Measurements from ENCODE around the gene KXD1. TPM values are rescaled to one million over a fixed set of nuclear protein-coding genes. Genes with fewer than 3 reads are reported as not detected.
A peak's percentile ranks its signal among the peaks of the same experiment; 100 is the strongest.

The KXD1 gene
- total RNA-seq, 1 experiment from 2014 or later, result 120 TPM

DNA sequence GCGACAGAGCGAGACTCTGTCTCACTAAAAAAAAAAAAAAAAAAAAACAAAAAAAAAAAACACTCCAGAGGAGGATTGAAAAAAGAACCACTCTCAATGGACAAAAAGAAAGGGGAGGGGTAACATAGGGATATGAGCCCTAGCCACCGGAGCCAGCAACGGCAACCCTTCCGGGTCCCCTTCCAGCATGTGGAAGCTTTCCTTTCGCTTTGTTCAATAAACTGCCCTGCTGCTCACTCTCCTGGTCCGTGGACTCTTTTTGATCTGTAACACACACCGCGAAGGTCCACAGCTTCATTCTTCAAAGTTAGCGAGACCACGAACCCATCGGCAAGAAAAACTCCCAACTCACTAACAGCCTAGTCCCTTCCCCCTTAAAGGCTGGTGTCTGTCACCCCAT, 29.9 kb downstream of the KXD1 start:
- TF ChIP-seq, protein P1, sequence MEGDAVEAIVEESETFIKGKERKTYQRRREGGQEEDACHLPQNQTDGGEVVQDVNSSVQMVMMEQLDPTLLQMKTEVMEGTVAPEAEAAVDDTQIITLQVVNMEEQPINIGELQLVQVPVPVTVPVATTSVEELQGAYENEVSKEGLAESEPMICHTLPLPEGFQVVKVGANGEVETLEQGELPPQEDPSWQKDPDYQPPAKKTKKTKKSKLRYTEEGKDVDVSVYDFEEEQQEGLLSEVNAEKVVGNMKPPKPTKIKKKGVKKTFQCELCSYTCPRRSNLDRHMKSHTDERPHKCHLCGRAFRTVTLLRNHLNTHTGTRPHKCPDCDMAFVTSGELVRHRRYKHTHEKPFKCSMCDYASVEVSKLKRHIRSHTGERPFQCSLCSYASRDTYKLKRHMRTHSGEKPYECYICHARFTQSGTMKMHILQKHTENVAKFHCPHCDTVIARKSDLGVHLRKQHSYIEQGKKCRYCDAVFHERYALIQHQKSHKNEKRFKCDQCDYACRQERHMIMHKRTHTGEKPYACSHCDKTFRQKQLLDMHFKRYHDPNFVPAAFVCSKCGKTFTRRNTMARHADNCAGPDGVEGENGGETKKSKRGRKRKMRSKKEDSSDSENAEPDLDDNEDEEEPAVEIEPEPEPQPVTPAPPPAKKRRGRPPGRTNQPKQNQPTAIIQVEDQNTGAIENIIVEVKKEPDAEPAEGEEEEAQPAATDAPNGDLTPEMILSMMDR (IDR thresholded peaks at IDR 0.05; ENCODE audit: unreplicated experiment), result no peak
- ChIA-PET POLR2A (interaction anchor here (1.2 to 3.6 kb wide), 6 partner anchors 9 to 91 kb away, joined by 3 to 87 read pairs (median 17); partner anchors contain the start of genes ELL, KXD1 and UBA52), CTCF (interaction anchor here (0.6 to 3.5 kb wide), 19 partner anchors 11 to 333 kb away, joined by 3 to 27 read pairs (median 4); partner anchors contain the start of genes ELL and UBA52)
- H3K27ac Mint-ChIP-seq (ENCODE audit: low read depth, unreplicated experiment), result no peak overlapping the region
- no peaks in the 10 kb centered on the region for H3K9me3 Mint-ChIP-seq (ENCODE audit: unreplicated experiment)
- no peak overlapping the region for H3K4me3 Mint-ChIP-seq (ENCODE audit: unreplicated experiment)
- H3K27me3 Mint-ChIP-seq (ENCODE audit: insufficient read depth, unreplicated experiment), result no peaks in the 10 kb centered on the region
- intact Hi-C loops (cut with micrococcal nuclease), result loop anchor here (5.0 kb wide), 2 partner anchors 90 to 125 kb away; no protein-coding TSS in a partner anchor
- H3K36me3 Mint-ChIP-seq (ENCODE audit: insufficient read depth, unreplicated experiment), result peaks cover 19% of the 10 kb centered on the region
- no TSS peak for BruUV-seq (replicated peaks)
- DNase-seq (ENCODE audit: unreplicated experiment), result no peak
- H3K4me1 Mint-ChIP-seq (ENCODE audit: insufficient read depth, unreplicated experiment), result peaks cover 11% of the 10 kb centered on the region

DNA sequence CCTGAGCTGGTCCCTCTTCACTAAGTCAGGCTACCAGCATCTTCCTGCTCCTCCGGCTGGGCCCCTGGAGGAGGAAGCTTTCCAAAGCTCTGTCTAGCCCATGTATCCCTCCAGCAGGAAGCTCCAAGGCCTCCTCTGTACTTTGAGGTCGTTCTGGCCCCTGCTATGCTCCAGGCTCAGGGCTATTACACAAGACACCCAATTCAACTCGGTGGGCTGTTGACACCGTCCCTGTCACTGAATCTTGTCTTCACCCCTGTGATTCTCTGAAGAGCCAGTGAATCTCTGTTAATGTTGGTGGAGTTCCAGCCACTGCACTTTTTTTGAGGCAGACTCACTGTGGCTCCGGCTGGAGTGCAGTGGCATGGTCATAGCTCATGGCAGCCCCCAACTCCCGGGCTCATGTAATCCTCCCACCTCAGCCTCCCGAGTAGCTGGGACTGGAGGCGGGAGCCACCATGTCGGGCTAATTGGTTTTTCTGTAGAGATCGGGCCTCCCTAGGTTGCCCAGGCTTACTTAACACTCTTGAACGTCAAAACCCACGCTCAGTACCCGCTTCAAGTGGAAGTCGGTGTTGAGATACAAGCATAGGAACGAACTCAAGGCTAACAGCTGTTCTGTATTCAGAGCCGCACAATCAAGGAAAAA, 30.4 kb downstream of the KXD1 start:
- no peaks in the 10 kb centered on the region for H3K9me3 Mint-ChIP-seq (ENCODE audit: unreplicated experiment)
- no peak for DNase-seq (ENCODE audit: unreplicated experiment)
- peak overlapping the region; percentile 46 for H3K27ac Mint-ChIP-seq (ENCODE audit: low read depth, unreplicated experiment)
- H3K4me1 Mint-ChIP-seq (ENCODE audit: insufficient read depth, unreplicated experiment), result peaks cover 11% of the 10 kb centered on the region
- H3K36me3 Mint-ChIP-seq (ENCODE audit: insufficient read depth, unreplicated experiment), result peaks cover 19% of the 10 kb centered on the region
- ChIA-PET POLR2A (interaction anchor here (1.1 to 3.6 kb wide), 9 partner anchors 10 to 259 kb away, joined by 3 to 87 read pairs (median 7); partner anchors contain the start of genes ELL, KXD1, UBA52 and UPF1), CTCF (interaction anchor here (0.6 to 3.5 kb wide), 26 partner anchors 11 to 333 kb away, joined by 3 to 27 read pairs (median 4); partner anchors contain the start of genes ELL, UBA52 and UPF1)
- intact Hi-C loops (cut with micrococcal nuclease), result loop anchor here (1.0 to 5.0 kb wide), 3 partner anchors 66 to 126 kb away; partner anchors contain the start of gene ELL
- no TSS peak for BruUV-seq (replicated peaks)
- no peaks in the 10 kb centered on the region for H3K27me3 Mint-ChIP-seq (ENCODE audit: insufficient read depth, unreplicated experiment)
- H3K4me3 Mint-ChIP-seq (ENCODE audit: unreplicated experiment), result peak overlapping the region; percentile 88
- TF ChIP-seq, protein P1 (IDR thresholded peaks at IDR 0.05; ENCODE audit: unreplicated experiment), result no peak

DNA sequence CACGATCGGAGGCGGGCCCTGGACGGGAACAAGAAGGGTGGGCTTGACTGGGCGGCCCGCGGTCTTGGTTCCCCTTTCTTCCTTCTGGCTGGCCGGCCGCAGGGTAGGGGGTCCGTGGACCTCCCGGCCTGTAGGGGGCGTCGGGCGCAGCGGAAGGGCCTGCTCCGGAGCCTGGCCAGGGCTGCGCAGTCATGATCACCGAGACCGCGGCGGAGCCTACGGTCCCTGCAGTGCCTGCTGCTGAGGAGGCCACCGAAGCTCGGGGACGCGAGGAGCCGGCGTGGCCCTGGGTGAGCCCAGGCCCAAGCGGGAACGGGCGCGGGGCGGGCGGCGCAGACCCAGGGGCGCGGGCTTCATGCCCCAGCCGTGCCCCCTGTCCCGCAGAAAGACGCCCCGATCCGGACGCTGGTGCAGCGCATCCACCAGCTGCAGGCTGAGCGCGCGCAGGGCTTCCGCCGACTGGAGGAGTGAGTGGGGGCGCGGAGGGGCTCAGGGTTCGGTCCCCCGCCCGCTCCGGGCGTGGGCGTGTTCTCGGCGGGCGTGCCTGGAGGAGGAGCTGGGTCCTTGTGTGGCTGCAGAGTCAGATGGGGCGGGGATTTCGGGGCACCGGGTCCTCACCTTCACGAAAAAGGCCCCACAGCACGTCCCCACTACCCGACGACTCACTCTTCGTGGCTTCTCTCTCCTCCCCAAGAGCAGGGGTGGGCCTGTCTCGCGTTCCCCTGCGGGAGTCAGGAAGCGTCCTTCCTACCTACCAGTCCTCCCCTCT, 31.1 kb downstream of the KXD1 start, which contains the start of gene REX1BD:
Gene REX1BD, plus strand, starts transcription at position 188 of the 769 bp plus-strand sequence. Its CDS starts 4 bp downstream, at position 192.
- H3K36me3 Mint-ChIP-seq (ENCODE audit: insufficient read depth, unreplicated experiment), result peaks cover 19% of the 10 kb centered on the region
- CTCF ChIA-PET, result interaction anchor here (0.6 to 3.5 kb wide), 44 partner anchors 8 to 526 kb away, joined by 3 to 27 read pairs (median 4); partner anchors contain the start of genes ELL, UBA52 and UPF1
- TF ChIP-seq, protein P1 (IDR thresholded peaks at IDR 0.05; ENCODE audit: unreplicated experiment), result peak; percentile 75
- H3K4me1 Mint-ChIP-seq (ENCODE audit: insufficient read depth, unreplicated experiment), result peaks cover 11% of the 10 kb centered on the region
- no peaks in the 10 kb centered on the region for H3K9me3 Mint-ChIP-seq (ENCODE audit: unreplicated experiment)
- BruUV-seq (replicated peaks), result no TSS peak
- peak; percentile 72 for DNase-seq (ENCODE audit: unreplicated experiment)
- POLR2A ChIA-PET, result interaction anchor here (0.6 to 3.6 kb wide), 28 partner anchors 8 to 729 kb away, joined by 3 to 87 read pairs (median 4); partner anchors contain the start of genes COPE, DDX49, ELL and FKBP8
- intact Hi-C loops (cut with micrococcal nuclease), result loop anchor here (1.0 to 5.0 kb wide), 3 partner anchors 66 to 126 kb away; partner anchors contain the start of gene ELL
- no peaks in the 10 kb centered on the region for H3K27me3 Mint-ChIP-seq (ENCODE audit: insufficient read depth, unreplicated experiment)
- H3K4me3 Mint-ChIP-seq (ENCODE audit: unreplicated experiment), result peak within 1 kb of the TSS; percentile 88
- peak within 1 kb of the TSS; percentile 90 for H3K27ac Mint-ChIP-seq (ENCODE audit: low read depth, unreplicated experiment)

Data from MCF 10A (cell line).